Right lobe of liver (tissue), 6 donors: ENCODE data around the gene PCDHGA11. TPM values are rescaled to one million over a fixed set of nuclear protein-coding genes. Genes with fewer than 3 reads are reported as not detected.
"Not testable (repeated sequence)": the region's sequence is repeated elsewhere in the genome, so short reads cannot be mapped to it uniquely, and the experiment has no call there.

Experiments used
- ATAC-seq, 4 donors: fragments of 200-7000 bp; cut with Tn5 transposase; one replicate each; pipeline ENCODE4 v1.9.1; 2020; ENCODE audit warnings: mild to moderate bottlenecking in 4 of 4, moderate library complexity in 4 of 4
- DNase-seq, 3 donors: peaks; one replicate each; pipeline ENCODE4 v3.0.0-alpha.2; 2020
- H3K27ac ChIP-seq, 3 donors: fragments of 200-600 bp; one replicate each; pipeline ENCODE4 v1.8.0; 2022
- H3K27me3 ChIP-seq, 2 donors: fragments of 200-600 bp; one replicate each; pipeline ENCODE4 v1.8.0; 2022
- H3K36me3 ChIP-seq, 4 donors: fragments of 200-600 bp; sonication (generic) in 1 of 4; one replicate each; pipeline versions ENCODE4 v1.5.1 to v1.8.0; 2017 to 2022; ENCODE audit warnings: control low read depth in 1 of 4
- H3K4me1 ChIP-seq, 4 donors: fragments of 200-600 bp; sonication (generic) in 1 of 4; one replicate each; pipeline versions ENCODE4 v1.5.1 to v1.8.0; 2017 to 2022; ENCODE audit warnings: control low read depth in 1 of 4
- H3K4me3 ChIP-seq, 3 donors: fragments of 200-600 bp; one replicate each; pipeline ENCODE4 v1.8.0; 2022
- H3K9me3 ChIP-seq, 4 donors: fragments of 200-600 bp; sonication (generic) in 1 of 4; one replicate each; pipeline versions ENCODE4 v1.5.1 to v1.8.0; 2017 to 2022; ENCODE audit warnings: control low read depth in 1 of 4
- CTCF ChIP-seq, 4 donors: fragments of 200-600 bp in 3 of 4; fragments of 450-650 bp in 1 of 4; IDR thresholded peaks; one replicate each; pipeline versions ENCODE4 v1.5.1 to v1.8.0; 2016 to 2022; ENCODE audit warnings: antibody characterized with exemption in 4 of 4, mild to moderate bottlenecking in 2 of 4
- POLR2A ChIP-seq: fragments of 450-650 bp; IDR thresholded peaks from one replicate; pipeline ENCODE4 v1.6.1; 2017; ENCODE audit warnings: antibody characterized with exemption, mild to moderate bottlenecking
- WGBS: methylation state at CpG from one replicate; pipeline ENCODE4 v1.1.6; 2018; ENCODE audit warnings: low coverage, low lambda C conversion rate; ENCODE audit not compliant: insufficient coverage; ENCODE audit errors: missing lambda C conversion rate; 5-methylcytosine and 5-hydroxymethylcytosine counted together
- intact Hi-C, 2 donors: fragments of 100-400 bp; cut with DNase I; formaldehyde crosslinking; loops; one replicate each; pipeline versions ENCODE4 v1.11.2 to v1.14.1; 2022
- total RNA-seq, 6 experiments: library from RNA; depleted of rRNA in 2 of 6; stranded (reverse); fragments of >200 nt in 2 of 6; fragmentation: NEBNext Ultra II Directional in 3 of 6; extraction: Animal tissue kit (Norgen Biotek cat#: 25700) in 3 of 6; gene quantifications; one replicate each; pipeline versions ENCODE4 v1.1.0 to v1.2.4, GENCODE V29; 2016 to 2023
- donor health status: DM: no; HTN: yes; CAD: no.
- donor health status: DM: no; HTN: no; CAD: no.
- donor health status: DM: no; HTN: no; CAD: no.
- donor health status: DM: no; HTN: yes; CAD: no.
- donor health status: DM: no; HTN: yes; CAD: no.

PCDHGA11 gene
- total RNA-seq, 6 experiments from 2014 or later = 0.81 to 1.7 (median 1.1) TPM

GRCh38 chr5:141403387-141403786 is 17.5 kb upstream of the PCDHGA11 start:
- H3K27ac ChIP-seq = no peak overlapping the region
- H3K36me3 ChIP-seq = no peaks in the 10 kb centered on the region
- peaks cover 0 to 22% (median 4%) of the 10 kb centered on the region in 4 donors for H3K9me3 ChIP-seq
- H3K27me3 ChIP-seq = no peaks in the 10 kb centered on the region
- ATAC-seq (no peak), DNase-seq (no peak)
- TF ChIP-seq POLR2A = no peak
- TF ChIP-seq CTCF (IDR thresholded peaks at IDR 0.05) = no peak
- no peaks in the 10 kb centered on the region for H3K4me1 ChIP-seq
- no peak overlapping the region for H3K4me3 ChIP-seq
- intact Hi-C loops = loop anchor here in 1 of 2 donors (10.0 kb wide), 1 partner anchor 151 kb away; no protein-coding TSS in a partner anchor
- WGBS = 27% methylated on average over 17 of the region's 22 CpGs

- WGBS = 9% methylated on average over 24 of the region's 51 CpGs
- H3K4me3 ChIP-seq = peak within 1 kb of the TSS; percentile 14 to 44 (median 25)
- not testable (repeated sequence) for H3K27ac ChIP-seq, H3K36me3 ChIP-seq, H3K4me1 ChIP-seq, H3K27me3 ChIP-seq
- peaks cover 0 to 15% (median 5%) of the 10 kb centered on the region in 4 donors for H3K9me3 ChIP-seq
- peak; percentile 51 to 62 (median 53) for TF ChIP-seq CTCF (IDR thresholded peaks at IDR 0.05)
- ATAC-seq (peak; percentile 92 to 98 (median 96)), DNase-seq (peak; percentile 58 to 68 (median 66))
- intact Hi-C loops = loop anchor here in 1 of 2 donors (10.0 kb wide), 1 partner anchor 147 kb away; no protein-coding TSS in a partner anchor
Measured at GRCh38 chr5:141407790-141408505, 12.9 kb upstream of the PCDHGA11 start, which contains the start of gene PCDHGB6. PCDHGB6 (plus strand) TSS chr5:141408021; CDS start chr5:141408203, 182 bp downstream.

- Histone ChIP-seq H3K4me3 (no peak overlapping the region), H3K9me3 (peaks cover 0 to 6% (median 5%) of the 10 kb centered on the region in 4 donors), H3K27ac (no peak overlapping the region), H3K27me3 (no peaks in the 10 kb centered on the region), H3K4me1 (no peaks in the 10 kb centered on the region), H3K36me3 (no peaks in the 10 kb centered on the region)
- intact Hi-C loops = loop anchor here (10.0 kb wide), 2 partner anchors 145 to 165 kb away; partner anchors contain the start of gene PCDHB15 (in 1 of the 2)
- TF ChIP-seq CTCF (IDR thresholded peaks at IDR 0.05) = no peak
- no peak for TF ChIP-seq POLR2A
- peak in 1 of 3 donors; percentile 32 for DNase-seq
- 33% methylated on average over 11 of the region's 64 CpGs for WGBS
- ATAC-seq = no peak
Measured at GRCh38 chr5:141409598-141410306, 11.1 kb upstream of the PCDHGA11 start.

GRCh38 chr5:141411575-141411974 is 9.3 kb upstream of the PCDHGA11 start:
- no peak for ATAC-seq
- TF ChIP-seq POLR2A (no peak), CTCF (IDR thresholded peaks at IDR 0.05) (no peak)
- Histone ChIP-seq H3K4me1 (no peaks in the 10 kb centered on the region), H3K27me3 (no peaks in the 10 kb centered on the region), H3K9me3 (peaks cover 0 to 15% (median 5%) of the 10 kb centered on the region in 4 donors), H3K4me3 (no peak overlapping the region), H3K36me3 (no peaks in the 10 kb centered on the region), H3K27ac (no peak overlapping the region)
- 70% methylated on average over 3 of the region's 3 CpGs for WGBS
- intact Hi-C loops = loop anchor here in 1 of 2 donors (10.0 kb wide), 1 partner anchor 167 kb away; the partner anchor contains the start of gene PCDHB15
- DNase-seq = no peak
